A673 (cell line): ENCODE data around the gene CCDC71. TPM values are rescaled to one million over a fixed set of nuclear protein-coding genes. Genes with fewer than 3 reads are reported as not detected.

ENCODE experiments used
- BruUV-seq: library from RNA; stranded (reverse); fragments of 400-500 nt; replicated peaks from 2 replicates; lab custom pipeline; 2021; lab: Mats Ljungman, UMichigan
- CTCF ChIA-PET: fragments of 300-600 bp; sonication (Branson Sonifier 250); formaldehyde crosslinking; loops from one replicate; lab custom pipeline; 2022; ENCODE audit warnings: antibody characterized with exemption; lab: Charles Lee
- POLR2A ChIA-PET: fragments of 300-600 bp; sonication (Branson Sonifier 250); formaldehyde crosslinking; loops from one replicate; lab custom pipeline; 2022; ENCODE audit warnings: antibody characterized with exemption; ENCODE audit not compliant: low non-redundant PET; lab: Charles Lee
- DNase-seq: peaks from one replicate; pipeline ENCODE4 v3.0.0-alpha.2; 2015; ENCODE audit warnings: low spot score
- H3K27ac ChIP-seq: fragments of 200-600 bp; sonication (generic); 2 replicates; pipeline ENCODE4 v1.5.1; 2016; ENCODE audit warnings: mixed run types, low read depth, mild to moderate bottlenecking, mixed read lengths, antibody characterized with exemption, low read length; ENCODE audit not compliant: poor library complexity, severe bottlenecking
- H3K27me3 ChIP-seq: fragments of 200-600 bp; sonication (generic); replicated peaks from 2 replicates; pipeline ENCODE4 v1.6.1; 2017; ENCODE audit warnings: mixed run types, low read depth, mild to moderate bottlenecking, mixed read lengths, antibody characterized with exemption, low read length; ENCODE audit not compliant: insufficient read depth, poor library complexity
- H3K36me3 ChIP-seq: fragments of 200-600 bp; sonication (generic); 2 replicates; pipeline ENCODE4 v1.6.1; 2016; ENCODE audit warnings: mixed run types, mild to moderate bottlenecking, mixed read lengths, antibody characterized with exemption, low read length; ENCODE audit not compliant: insufficient read depth, poor library complexity, severe bottlenecking
- H3K4me1 ChIP-seq: fragments of 200-600 bp; sonication (generic); 2 replicates; pipeline ENCODE4 v1.6.1; 2017; ENCODE audit warnings: mixed run types, mild to moderate bottlenecking, mixed read lengths, antibody characterized with exemption, low read length; ENCODE audit not compliant: insufficient read depth, poor library complexity, severe bottlenecking
- H3K4me3 ChIP-seq: fragments of 200-600 bp; sonication (generic); 2 replicates; pipeline ENCODE4 v1.5.1; 2016; ENCODE audit warnings: low read depth, mixed run types, mild to moderate bottlenecking, mixed read lengths, low read length; ENCODE audit not compliant: poor library complexity, severe bottlenecking
- H3K9me3 ChIP-seq: fragments of 200-600 bp; sonication (generic); 2 replicates; pipeline ENCODE4 v1.6.1; 2016; ENCODE audit warnings: mixed run types, low read depth, mild to moderate bottlenecking, mixed read lengths, antibody characterized with exemption, low read length; ENCODE audit not compliant: poor library complexity, severe bottlenecking
- EZH2 ChIP-seq: fragments of 200-600 bp; sonication (generic); IDR thresholded peaks from 2 replicates; pipeline ENCODE4 v1.6.1; 2017; ENCODE audit warnings: borderline replicate concordance, low read depth, mild to moderate bottlenecking, mixed read lengths, antibody characterized with exemption, low read length; ENCODE audit not compliant: poor library complexity, severe bottlenecking
- intact Hi-C: fragments of 100-400 bp; cut with micrococcal nuclease; formaldehyde crosslinking; loops from one replicate; pipeline ENCODE4 v1.10.0; 2022; ENCODE audit not compliant: unreplicated experiment
- total RNA-seq: library from RNA; stranded (reverse); gene quantifications from 2 replicates; pipeline ENCODE4 v1.2.3, GENCODE V29; 2021
- TF ChIP-seq, protein P1 (sequence below): fragments of 300-800, 200-600 bp; sonication (generic); conservative IDR thresholded peaks from 2 replicates; pipeline ENCODE4 v1.5.1; 2017; ENCODE audit warnings: low read depth, mild to moderate bottlenecking, antibody characterized with exemption, low read length, moderate library complexity, mixed read lengths

The CCDC71 gene
- total RNA-seq, 1 experiment from 2014 or later: 10.4 TPM

DNA sequence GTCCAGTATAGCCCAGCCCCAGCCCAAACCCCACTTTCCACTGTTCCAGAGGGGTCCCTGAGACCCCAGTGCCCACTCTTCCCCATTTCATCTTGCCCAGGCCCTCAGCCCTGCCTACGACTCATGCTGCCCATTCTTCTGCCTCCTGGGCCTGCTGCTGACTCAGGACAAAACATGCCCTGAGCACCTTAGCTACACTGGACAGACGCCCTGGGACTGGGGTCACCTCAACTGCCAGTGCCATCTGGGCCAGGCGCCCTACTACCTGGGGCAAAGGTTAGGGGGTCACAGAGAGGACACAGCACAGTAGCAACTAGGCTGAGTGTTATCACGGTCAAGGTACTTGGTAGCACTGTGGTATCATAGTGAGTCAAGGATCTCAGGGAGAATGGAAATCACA, 30.6 kb downstream of the CCDC71 start:
- Histone ChIP-seq H3K4me3 (no peak overlapping the region), H3K27ac (no peak overlapping the region), H3K27me3 (no peaks in the 10 kb centered on the region), H3K36me3 (no peaks in the 10 kb centered on the region), H3K9me3 (no peaks in the 10 kb centered on the region), H3K4me1 (no peaks in the 10 kb centered on the region)
- ChIA-PET POLR2A (no interaction called here), CTCF (interaction anchor here (0.5 kb wide), 1 partner anchor 30 kb away, joined by 6 read pairs; no protein-coding TSS in a partner anchor)
- TF ChIP-seq, protein P1, sequence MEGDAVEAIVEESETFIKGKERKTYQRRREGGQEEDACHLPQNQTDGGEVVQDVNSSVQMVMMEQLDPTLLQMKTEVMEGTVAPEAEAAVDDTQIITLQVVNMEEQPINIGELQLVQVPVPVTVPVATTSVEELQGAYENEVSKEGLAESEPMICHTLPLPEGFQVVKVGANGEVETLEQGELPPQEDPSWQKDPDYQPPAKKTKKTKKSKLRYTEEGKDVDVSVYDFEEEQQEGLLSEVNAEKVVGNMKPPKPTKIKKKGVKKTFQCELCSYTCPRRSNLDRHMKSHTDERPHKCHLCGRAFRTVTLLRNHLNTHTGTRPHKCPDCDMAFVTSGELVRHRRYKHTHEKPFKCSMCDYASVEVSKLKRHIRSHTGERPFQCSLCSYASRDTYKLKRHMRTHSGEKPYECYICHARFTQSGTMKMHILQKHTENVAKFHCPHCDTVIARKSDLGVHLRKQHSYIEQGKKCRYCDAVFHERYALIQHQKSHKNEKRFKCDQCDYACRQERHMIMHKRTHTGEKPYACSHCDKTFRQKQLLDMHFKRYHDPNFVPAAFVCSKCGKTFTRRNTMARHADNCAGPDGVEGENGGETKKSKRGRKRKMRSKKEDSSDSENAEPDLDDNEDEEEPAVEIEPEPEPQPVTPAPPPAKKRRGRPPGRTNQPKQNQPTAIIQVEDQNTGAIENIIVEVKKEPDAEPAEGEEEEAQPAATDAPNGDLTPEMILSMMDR: no peak
- TF ChIP-seq EZH2: no peak
- no TSS peak for BruUV-seq
- intact Hi-C loops: no loop called here
- no peak for DNase-seq

DNA sequence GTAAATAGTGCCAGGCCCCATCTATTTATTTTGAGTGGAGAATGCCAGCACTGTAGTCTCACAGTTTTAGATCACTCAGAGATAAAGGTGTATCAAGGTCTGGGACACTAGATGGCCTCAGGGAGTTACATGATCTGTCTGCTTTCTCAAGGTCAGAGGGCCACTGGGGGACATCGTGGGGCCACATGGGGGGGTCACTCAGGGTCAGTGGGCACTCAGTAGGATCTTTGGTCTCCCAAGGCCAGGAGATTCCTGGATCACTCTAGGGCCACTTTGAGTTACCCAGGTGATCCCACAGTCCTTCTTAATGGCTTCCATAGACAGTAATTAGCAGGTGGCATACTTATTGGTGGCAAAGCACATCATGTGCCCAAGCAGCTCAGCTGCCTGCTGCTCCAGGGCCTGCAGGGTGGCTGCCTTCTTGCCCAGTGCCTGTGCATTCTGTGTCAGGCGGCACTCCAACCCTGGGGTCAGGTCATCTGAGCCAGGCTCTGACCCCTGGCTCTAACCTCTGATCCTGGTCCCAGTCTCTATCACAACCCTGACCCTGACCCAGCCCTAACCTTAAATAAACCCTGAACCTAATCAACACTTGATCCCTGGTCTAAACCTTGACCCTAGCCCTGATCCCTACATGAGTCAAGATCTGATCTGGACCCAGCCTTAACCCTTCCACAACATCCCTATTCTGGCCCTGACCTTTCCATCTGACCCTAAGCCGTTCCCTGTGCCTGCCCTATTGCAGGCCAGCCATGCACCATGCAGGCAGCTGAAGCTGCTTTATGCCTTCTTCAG, 31.5 kb downstream of the CCDC71 start:
- POLR2A ChIA-PET: no interaction called here

DNA sequence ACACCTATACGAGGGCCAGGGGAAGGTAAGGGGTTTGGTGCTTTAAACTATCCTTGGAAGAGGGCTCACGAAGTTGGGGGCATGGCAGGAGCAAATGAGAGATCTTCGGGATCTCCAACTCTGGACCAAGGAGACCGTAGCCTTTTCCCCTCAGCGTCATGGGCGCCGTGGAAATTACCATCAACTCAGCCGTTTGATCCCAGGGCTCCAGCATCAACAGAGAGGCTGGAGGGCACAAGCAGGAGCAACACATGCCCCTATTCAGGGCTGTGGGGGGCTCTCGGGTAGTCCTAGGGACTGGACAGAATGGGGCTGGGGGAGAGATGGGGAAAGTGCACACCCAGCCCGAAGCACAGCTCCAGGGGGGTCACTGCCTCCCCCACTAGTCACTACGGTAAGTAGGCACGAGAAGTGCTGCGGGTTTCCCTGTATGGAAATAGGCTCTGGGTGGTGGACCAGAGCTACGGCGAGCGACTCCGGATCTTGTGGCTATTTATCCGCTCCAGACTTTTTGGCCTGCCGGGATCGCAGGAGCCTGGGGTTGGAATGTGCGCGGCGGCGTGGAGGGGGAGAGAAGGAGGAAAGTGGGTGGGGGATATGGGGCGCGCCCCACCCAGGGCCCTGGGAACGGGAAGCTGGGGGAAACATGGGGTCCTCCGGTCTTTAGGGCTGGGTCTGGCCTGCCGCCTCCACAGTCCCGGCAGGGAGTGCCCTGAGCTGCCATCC, 32.7 kb downstream of the CCDC71 start:
- DNase-seq: peak; percentile 82

More for the DNA sequence above, 31.5 kb downstream of the CCDC71 start:
- no peak for TF ChIP-seq EZH2
- TF ChIP-seq, protein P1: no peak
- no TSS peak for BruUV-seq
- H3K36me3 ChIP-seq: no peaks in the 10 kb centered on the region
- no peaks in the 10 kb centered on the region for H3K4me1 ChIP-seq
- H3K4me3 ChIP-seq: no peak overlapping the region
- intact Hi-C loops: no loop called here
- H3K27me3 ChIP-seq: no peaks in the 10 kb centered on the region
- no peak for DNase-seq
- no peak overlapping the region for H3K27ac ChIP-seq
- H3K9me3 ChIP-seq: no peaks in the 10 kb centered on the region
- CTCF ChIA-PET: no interaction called here

More for the DNA sequence above, 32.7 kb downstream of the CCDC71 start:
- Histone ChIP-seq H3K27ac (peak overlapping the region; percentile 80), H3K4me1 (no peaks in the 10 kb centered on the region), H3K9me3 (no peaks in the 10 kb centered on the region), H3K36me3 (no peaks in the 10 kb centered on the region), H3K4me3 (peak overlapping the region; percentile 70), H3K27me3 (no peaks in the 10 kb centered on the region)
- POLR2A ChIA-PET: interaction anchor here (0.6 kb wide), 2 partner anchors 12 to 47 kb away, joined by 3 read pairs; partner anchors contain the start of gene USP19
- intact Hi-C loops: no loop called here
- CTCF ChIA-PET: no interaction called here
- BruUV-seq: no TSS peak
- TF ChIP-seq, protein P1: no peak
- TF ChIP-seq EZH2: no peak
